ENCODE results near the gene CLEC4A. TPM values are rescaled to one million over a fixed set of nuclear protein-coding genes. Genes with fewer than 3 reads are reported as not detected.

CLEC4A gene
- total RNA-seq (ENCODE audit: unreplicated experiment), result 0.71 TPM
- long read RNA-seq, result 0 reads

DNA sequence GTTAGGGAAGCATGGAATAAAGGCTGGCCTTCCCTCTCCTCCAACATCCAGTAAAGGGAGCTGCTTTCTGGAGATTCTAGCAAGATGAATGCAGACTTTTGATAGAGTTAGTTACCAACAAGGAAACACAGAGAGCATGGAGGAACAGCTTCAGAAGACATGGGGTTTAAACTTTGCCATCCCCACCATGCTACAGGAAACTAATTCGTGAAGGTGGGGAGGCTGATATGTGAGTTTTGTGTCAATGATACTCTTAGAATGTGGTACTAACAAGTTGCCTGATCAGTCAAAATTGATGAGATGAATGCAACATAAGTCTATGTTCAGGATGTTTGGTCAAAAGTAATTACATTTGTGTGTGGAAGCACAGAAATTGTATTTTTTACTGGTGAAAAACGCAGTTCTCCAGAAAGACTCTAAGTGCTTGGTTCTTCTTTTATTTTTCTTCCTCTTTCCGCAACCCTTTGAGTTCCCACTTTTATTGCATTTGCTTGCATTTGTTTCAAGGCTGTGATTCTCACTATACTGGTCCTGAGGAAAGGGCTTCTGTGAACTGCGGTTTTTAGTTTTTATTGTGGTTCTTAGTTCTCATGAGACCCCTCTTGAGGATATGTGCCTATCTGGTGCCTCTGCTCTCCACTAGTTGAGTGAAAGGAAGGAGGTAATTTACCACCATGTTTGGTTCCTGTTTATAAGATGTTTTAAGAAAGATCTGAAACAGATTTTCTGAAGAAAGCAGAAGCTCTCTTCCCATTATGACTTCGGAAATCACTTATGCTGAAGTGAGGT is at the start of gene CLEC4A:
TSS of gene CLEC4A (plus strand) at position 494 of the 789 bp plus-strand sequence. CDS start at position 756, 262 bp downstream.
- H3K27ac Mint-ChIP-seq (ENCODE audit: unreplicated experiment), result no peak within 1 kb of the TSS
- H3K4me1 Mint-ChIP-seq (ENCODE audit: low read depth, unreplicated experiment), result no peaks in the 10 kb centered on the region
- peaks cover 7% of the 10 kb centered on the region for H3K36me3 Mint-ChIP-seq (ENCODE audit: unreplicated experiment)
- no peak within 1 kb of the TSS for H3K4me3 Mint-ChIP-seq (ENCODE audit: unreplicated experiment)
- TF ChIP-seq, protein P1, sequence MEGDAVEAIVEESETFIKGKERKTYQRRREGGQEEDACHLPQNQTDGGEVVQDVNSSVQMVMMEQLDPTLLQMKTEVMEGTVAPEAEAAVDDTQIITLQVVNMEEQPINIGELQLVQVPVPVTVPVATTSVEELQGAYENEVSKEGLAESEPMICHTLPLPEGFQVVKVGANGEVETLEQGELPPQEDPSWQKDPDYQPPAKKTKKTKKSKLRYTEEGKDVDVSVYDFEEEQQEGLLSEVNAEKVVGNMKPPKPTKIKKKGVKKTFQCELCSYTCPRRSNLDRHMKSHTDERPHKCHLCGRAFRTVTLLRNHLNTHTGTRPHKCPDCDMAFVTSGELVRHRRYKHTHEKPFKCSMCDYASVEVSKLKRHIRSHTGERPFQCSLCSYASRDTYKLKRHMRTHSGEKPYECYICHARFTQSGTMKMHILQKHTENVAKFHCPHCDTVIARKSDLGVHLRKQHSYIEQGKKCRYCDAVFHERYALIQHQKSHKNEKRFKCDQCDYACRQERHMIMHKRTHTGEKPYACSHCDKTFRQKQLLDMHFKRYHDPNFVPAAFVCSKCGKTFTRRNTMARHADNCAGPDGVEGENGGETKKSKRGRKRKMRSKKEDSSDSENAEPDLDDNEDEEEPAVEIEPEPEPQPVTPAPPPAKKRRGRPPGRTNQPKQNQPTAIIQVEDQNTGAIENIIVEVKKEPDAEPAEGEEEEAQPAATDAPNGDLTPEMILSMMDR (IDR thresholded peaks at IDR 0.05; ENCODE audit: partially characterized antibody, unreplicated experiment), result no peak
- H3K9me3 Mint-ChIP-seq (ENCODE audit: unreplicated experiment), result no peaks in the 10 kb centered on the region
- no peak for DNase-seq
- H3K27me3 Mint-ChIP-seq (ENCODE audit: unreplicated experiment), result no peaks in the 10 kb centered on the region

DNA sequence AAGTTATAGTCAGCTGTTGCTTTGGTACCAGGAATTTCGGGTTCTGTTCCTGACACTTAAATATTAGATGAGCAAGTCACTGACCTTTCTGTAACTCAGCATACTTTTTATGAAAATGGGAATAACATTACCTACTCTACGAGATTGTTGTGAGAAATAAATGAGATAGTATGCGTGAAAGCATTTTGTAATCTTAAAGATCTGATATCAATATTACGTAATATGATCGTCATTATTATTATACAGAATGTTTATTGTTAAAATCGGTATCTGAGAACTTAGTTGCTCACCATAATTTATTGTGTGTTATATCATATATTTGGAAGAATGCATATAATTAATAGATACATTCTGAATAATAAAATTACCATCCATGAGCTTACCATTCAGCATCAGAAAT is 47.5 kb upstream of the CLEC4A start:
- TF ChIP-seq, protein P1 (IDR thresholded peaks at IDR 0.05; ENCODE audit: partially characterized antibody, unreplicated experiment), result no peak
- peaks cover 5% of the 10 kb centered on the region for H3K4me1 Mint-ChIP-seq (ENCODE audit: low read depth, unreplicated experiment)
- H3K36me3 Mint-ChIP-seq (ENCODE audit: unreplicated experiment), result no peaks in the 10 kb centered on the region
- DNase-seq, result no peak
- H3K9me3 Mint-ChIP-seq (ENCODE audit: unreplicated experiment), result no peaks in the 10 kb centered on the region
- no peak overlapping the region for H3K27ac Mint-ChIP-seq (ENCODE audit: unreplicated experiment)
- peaks cover 2% of the 10 kb centered on the region for H3K27me3 Mint-ChIP-seq (ENCODE audit: unreplicated experiment)
- no peak overlapping the region for H3K4me3 Mint-ChIP-seq (ENCODE audit: unreplicated experiment)

DNA sequence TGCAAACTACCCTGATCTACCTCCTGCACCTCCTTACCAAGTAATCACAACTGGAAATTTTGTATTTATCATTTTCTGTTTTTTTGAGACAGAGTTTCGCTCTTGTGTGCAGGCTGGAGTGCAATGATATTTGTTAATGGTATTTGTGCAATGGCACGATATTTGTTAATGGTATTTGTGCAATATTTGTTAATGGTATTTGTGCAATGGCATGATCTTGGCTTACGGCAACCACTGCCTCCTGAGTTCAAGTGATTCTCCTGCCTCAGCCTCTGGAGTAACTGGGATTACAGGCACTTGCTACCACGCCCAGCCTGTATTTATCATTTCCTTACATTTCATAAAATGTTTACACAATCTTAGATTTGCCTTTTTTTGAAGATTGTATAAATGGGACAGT is 47.1 kb upstream of the CLEC4A start:
- Mint-ChIP-seq H3K27me3 (ENCODE audit: unreplicated experiment) (peaks cover 2% of the 10 kb centered on the region), H3K9me3 (ENCODE audit: unreplicated experiment) (peaks cover 2% of the 10 kb centered on the region), H3K36me3 (ENCODE audit: unreplicated experiment) (no peaks in the 10 kb centered on the region), H3K4me3 (ENCODE audit: unreplicated experiment) (no peak overlapping the region), H3K4me1 (ENCODE audit: low read depth, unreplicated experiment) (peaks cover 7% of the 10 kb centered on the region), H3K27ac (ENCODE audit: unreplicated experiment) (no peak overlapping the region)
- DNase-seq, result no peak
- TF ChIP-seq, protein P1 (IDR thresholded peaks at IDR 0.05; ENCODE audit: partially characterized antibody, unreplicated experiment), result no peak

DNA sequence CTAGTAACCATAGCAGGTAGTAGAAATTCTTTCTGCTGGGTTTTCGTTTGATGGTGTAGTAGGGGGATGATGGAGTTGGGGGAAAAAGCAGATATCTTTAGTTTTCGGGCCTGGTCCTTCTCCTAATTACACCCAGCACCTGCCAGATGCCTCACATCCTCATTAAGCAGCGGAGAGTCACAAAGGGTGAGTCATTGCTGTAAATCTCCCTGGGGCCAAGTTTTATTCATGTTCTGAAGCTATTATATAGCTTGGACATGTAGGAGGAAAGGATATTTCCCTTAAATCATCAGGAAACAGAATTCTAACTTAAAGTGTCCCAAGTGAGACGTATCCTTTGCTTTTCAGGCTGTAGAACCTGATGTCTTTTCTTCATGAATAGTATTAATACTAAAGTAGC is 46.2 kb upstream of the CLEC4A start:
- Mint-ChIP-seq H3K27me3 (ENCODE audit: unreplicated experiment) (peaks cover 2% of the 10 kb centered on the region), H3K9me3 (ENCODE audit: unreplicated experiment) (peaks cover 2% of the 10 kb centered on the region), H3K4me3 (ENCODE audit: unreplicated experiment) (no peak overlapping the region), H3K27ac (ENCODE audit: unreplicated experiment) (peak overlapping the region; percentile 18), H3K36me3 (ENCODE audit: unreplicated experiment) (no peaks in the 10 kb centered on the region), H3K4me1 (ENCODE audit: low read depth, unreplicated experiment) (peaks cover 7% of the 10 kb centered on the region)
- DNase-seq, result no peak
- TF ChIP-seq, protein P1 (IDR thresholded peaks at IDR 0.05; ENCODE audit: partially characterized antibody, unreplicated experiment), result no peak

DNA sequence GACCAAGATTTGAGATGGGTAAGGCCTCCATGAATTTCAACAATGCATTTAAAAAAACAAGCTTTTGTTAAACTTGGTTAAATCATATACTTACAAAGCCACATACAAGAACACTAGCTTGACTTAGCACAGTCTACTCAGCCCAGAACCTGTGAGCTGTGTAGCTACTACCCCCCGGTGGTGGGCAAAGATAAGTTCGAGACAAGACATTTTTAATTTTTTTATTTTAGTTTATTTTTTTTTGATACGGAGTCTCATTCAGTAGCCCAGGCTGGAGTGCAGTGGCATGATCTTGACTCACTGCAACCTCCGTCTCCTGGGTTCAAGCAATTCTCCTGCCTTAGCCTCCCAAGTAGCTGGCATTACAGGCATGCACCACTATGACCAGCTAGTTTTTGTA is 45.0 kb upstream of the CLEC4A start:
- Mint-ChIP-seq H3K36me3 (ENCODE audit: unreplicated experiment) (no peaks in the 10 kb centered on the region), H3K4me1 (ENCODE audit: low read depth, unreplicated experiment) (peaks cover 9% of the 10 kb centered on the region), H3K27ac (ENCODE audit: unreplicated experiment) (no peak overlapping the region), H3K9me3 (ENCODE audit: unreplicated experiment) (peaks cover 7% of the 10 kb centered on the region), H3K27me3 (ENCODE audit: unreplicated experiment) (peaks cover 5% of the 10 kb centered on the region), H3K4me3 (ENCODE audit: unreplicated experiment) (no peak overlapping the region)
- DNase-seq, result peak; percentile 22
- TF ChIP-seq, protein P1 (IDR thresholded peaks at IDR 0.05; ENCODE audit: partially characterized antibody, unreplicated experiment), result peak; percentile 62

Data from glutamatergic neuron (in vitro differentiated cells).